NT2/D1 (cell line): ENCODE results near the gene LRRFIP1.
"Not testable (repeated sequence)": the region's sequence is repeated elsewhere in the genome, so short reads cannot be mapped to it uniquely, and the experiment has no call there.

Source experiments
- DNase-seq: peaks from one replicate; pipeline ENCODE4 v3.0.0-alpha.2; 2011; ENCODE audit warnings: low read depth, low spot score
- H3K27me3 ChIP-seq: 2 replicates; pipeline ENCODE4 v1.6.0; 2011; ENCODE audit warnings: mild to moderate bottlenecking; ENCODE audit not compliant: insufficient read length, insufficient read depth
- H3K36me3 ChIP-seq: 2 replicates; pipeline ENCODE4 v1.6.1; 2011; ENCODE audit warnings: mild to moderate bottlenecking, low read length, mixed read lengths; ENCODE audit not compliant: insufficient read depth, insufficient read length
- H3K4me1 ChIP-seq: 2 replicates; pipeline ENCODE4 v1.5.1; 2011; ENCODE audit not compliant: insufficient read depth, insufficient read length
- H3K4me3 ChIP-seq: 2 replicates; pipeline ENCODE4 v1.5.1; 2011; ENCODE audit warnings: low read depth; ENCODE audit not compliant: insufficient read length
- H3K9ac ChIP-seq: 2 replicates; pipeline ENCODE4 v1.6.0; 2011; ENCODE audit warnings: low read depth; ENCODE audit not compliant: insufficient read length
- H3K9me3 ChIP-seq: 2 replicates; pipeline ENCODE4 v1.5.1; 2011; ENCODE audit warnings: mild to moderate bottlenecking, low read length; ENCODE audit not compliant: insufficient read depth
- SUZ12 ChIP-seq: IDR thresholded peaks from 2 replicates; pipeline ENCODE4 v1.6.1; 2011; ENCODE audit not compliant: insufficient read length, insufficient read depth; ENCODE audit errors: extremely low read depth
- YY1 ChIP-seq: IDR thresholded peaks from 2 replicates; pipeline ENCODE4 v1.6.1; 2011; ENCODE audit not compliant: insufficient read length, insufficient read depth
- ZNF274 ChIP-seq: IDR thresholded peaks from 2 replicates; pipeline ENCODE4 v1.6.1; 2011; ENCODE audit warnings: mild to moderate bottlenecking, low read depth, low read length

The LRRFIP1 gene

DNA sequence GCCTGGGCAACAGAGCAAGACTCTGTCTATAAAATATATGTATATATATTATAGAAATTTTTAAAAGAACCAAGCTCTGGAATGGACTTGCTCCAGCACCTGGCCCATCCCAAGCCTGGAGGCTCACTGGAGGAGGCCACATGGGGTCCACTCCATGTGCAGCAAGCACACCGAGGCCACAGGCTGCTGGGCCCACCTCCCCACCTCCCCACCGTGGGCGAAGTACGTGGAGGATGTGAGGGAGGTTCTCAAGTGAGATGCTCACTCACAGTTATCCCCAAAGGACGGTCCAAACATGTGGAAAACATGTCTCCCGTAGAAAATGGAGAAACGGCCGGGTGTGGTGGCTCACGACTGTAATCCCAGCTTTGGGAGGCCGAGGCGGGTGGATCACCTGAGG is 23.0 kb upstream of the LRRFIP1 start:
- Histone ChIP-seq H3K9me3 (peaks cover 13% of the 10 kb centered on the region; the same call in 1 of the 2 replicates), H3K4me1 (peaks cover 15% of the 10 kb centered on the region), H3K27me3 (no peaks in the 10 kb centered on the region), H3K36me3 (no peaks in the 10 kb centered on the region), H3K9ac (no peak overlapping the region), H3K4me3 (no peak overlapping the region)
- no peak for DNase-seq
- no peak for TF ChIP-seq ZNF274
- no peak for TF ChIP-seq SUZ12
- no peak for TF ChIP-seq YY1

DNA sequence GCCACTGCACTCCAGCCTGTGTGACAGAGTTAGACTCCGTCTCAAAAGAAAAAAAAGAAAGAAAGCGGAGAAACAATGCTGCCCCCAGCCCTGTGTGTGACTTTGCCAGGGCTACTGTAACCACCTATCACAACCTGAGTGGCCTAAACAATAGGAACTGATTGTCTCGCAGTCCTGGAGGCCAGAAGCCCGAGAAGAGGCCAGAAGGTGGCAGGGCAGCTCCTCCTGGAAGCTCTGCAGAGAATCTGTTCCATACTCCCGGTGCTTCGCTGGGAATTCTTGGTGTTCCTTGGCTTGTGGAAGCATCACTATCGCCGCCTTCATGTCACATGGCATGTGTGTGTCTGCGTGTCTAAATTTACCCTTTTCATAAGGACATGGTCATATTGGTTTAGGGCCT is 22.4 kb upstream of the LRRFIP1 start:
- TF ChIP-seq YY1 (no peak), SUZ12 (no peak)
- DNase-seq: no peak
- H3K4me1 ChIP-seq: peaks cover 13% of the 10 kb centered on the region
- H3K27me3 ChIP-seq: no peaks in the 10 kb centered on the region
- no peaks in the 10 kb centered on the region for H3K36me3 ChIP-seq
- H3K4me3 ChIP-seq: no peak overlapping the region
- no peak overlapping the region for H3K9ac ChIP-seq
- H3K9me3 ChIP-seq: peaks cover 13% of the 10 kb centered on the region; the same call in 1 of the 2 replicates

GRCh38 chr2:237606522-237606921 is 20.9 kb upstream of the LRRFIP1 start:
- not testable (repeated sequence) for DNase-seq, H3K4me3 ChIP-seq, H3K36me3 ChIP-seq, H3K9ac ChIP-seq, H3K27me3 ChIP-seq, H3K4me1 ChIP-seq
- peaks cover 13% of the 10 kb centered on the region; the same call in 1 of the 2 replicates for H3K9me3 ChIP-seq

GRCh38 chr2:237612527-237613357 is 14.6 kb upstream of the LRRFIP1 start:
- peak overlapping the region; percentile 25 for H3K9ac ChIP-seq
- TF ChIP-seq ZNF274: no peak
- TF ChIP-seq YY1: no peak
- TF ChIP-seq SUZ12: no peak
- no peak overlapping the region for H3K4me3 ChIP-seq
- no peaks in the 10 kb centered on the region for H3K9me3 ChIP-seq
- no peaks in the 10 kb centered on the region for H3K36me3 ChIP-seq
- no peak for DNase-seq
- peaks cover 19% of the 10 kb centered on the region for H3K4me1 ChIP-seq
- no peaks in the 10 kb centered on the region for H3K27me3 ChIP-seq

DNA sequence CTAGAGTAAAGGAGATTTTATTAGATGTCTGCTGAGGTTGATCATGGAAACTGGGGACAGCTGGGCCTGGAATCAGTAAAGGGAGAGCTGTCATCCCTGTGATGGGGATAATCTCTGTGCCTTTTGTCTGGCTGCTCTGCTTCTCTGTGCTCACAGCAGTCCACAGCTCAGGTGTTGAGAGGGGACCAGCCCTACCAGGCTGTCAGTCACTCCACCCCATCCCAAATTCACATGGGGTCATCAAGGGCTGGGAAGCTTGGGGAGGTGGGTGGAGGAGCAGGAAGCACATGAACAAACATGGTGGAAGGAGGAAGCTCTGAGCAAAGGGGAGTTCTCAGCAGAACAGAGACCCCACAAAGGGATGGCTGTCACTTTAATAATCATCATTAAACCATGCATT is 13.7 kb upstream of the LRRFIP1 start:
- no peak overlapping the region for H3K4me3 ChIP-seq
- no peaks in the 10 kb centered on the region for H3K36me3 ChIP-seq
- H3K9me3 ChIP-seq: no peaks in the 10 kb centered on the region
- no peak for TF ChIP-seq YY1
- no peaks in the 10 kb centered on the region for H3K27me3 ChIP-seq
- no peak overlapping the region for H3K9ac ChIP-seq
- no peak for DNase-seq
- peaks cover 19% of the 10 kb centered on the region for H3K4me1 ChIP-seq

DNA sequence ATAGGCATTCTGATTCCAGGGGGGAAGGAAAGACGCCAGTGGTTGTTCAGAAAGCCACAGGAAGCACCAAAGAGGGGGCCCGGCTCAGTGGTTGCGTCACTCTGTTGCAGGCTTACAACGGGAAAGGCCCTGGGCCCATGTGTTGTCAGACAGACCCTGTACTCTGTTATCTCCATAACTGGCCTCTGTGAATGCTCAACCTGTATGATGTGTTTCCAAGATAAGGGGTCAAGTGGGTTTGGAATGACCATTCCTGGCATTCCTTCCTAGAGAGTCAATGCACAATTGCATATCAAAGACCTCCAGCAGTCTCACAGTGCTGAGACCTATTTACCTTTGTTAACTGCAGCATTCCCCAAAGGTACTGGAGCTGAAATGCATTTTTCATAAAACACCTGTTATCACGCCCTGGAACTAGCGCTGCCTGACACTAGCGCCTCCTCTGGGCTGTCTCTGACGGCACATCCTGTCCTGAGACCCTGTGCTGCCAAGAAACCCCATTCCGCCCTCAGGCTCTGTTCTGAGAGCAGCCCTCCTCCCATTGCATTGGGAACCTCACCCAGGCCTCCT is 13.2 kb upstream of the LRRFIP1 start:
- Histone ChIP-seq H3K9me3 (no peaks in the 10 kb centered on the region), H3K4me1 (peaks cover 19% of the 10 kb centered on the region), H3K4me3 (no peak overlapping the region), H3K9ac (no peak overlapping the region), H3K36me3 (no peaks in the 10 kb centered on the region), H3K27me3 (no peaks in the 10 kb centered on the region)
- TF ChIP-seq YY1: no peak
- TF ChIP-seq ZNF274: no peak
- no peak for TF ChIP-seq SUZ12
- DNase-seq: peak; percentile 83

GRCh38 chr2:237615631-237616249 is 11.6 kb upstream of the LRRFIP1 start:
- H3K9ac ChIP-seq: no peak overlapping the region
- H3K4me1 ChIP-seq: peaks cover 19% of the 10 kb centered on the region
- H3K9me3 ChIP-seq: no peaks in the 10 kb centered on the region
- no peaks in the 10 kb centered on the region for H3K36me3 ChIP-seq
- H3K4me3 ChIP-seq: no peak overlapping the region
- H3K27me3 ChIP-seq: no peaks in the 10 kb centered on the region
- DNase-seq: no peak
- TF ChIP-seq ZNF274 (no peak), SUZ12 (no peak), YY1 (no peak)
